Measurements from ENCODE around the gene IL10RB.
"Not testable (repeated sequence)": the region's sequence is repeated elsewhere in the genome, so short reads cannot be mapped to it uniquely, and the experiment has no call there.

The IL10RB gene

DNA sequence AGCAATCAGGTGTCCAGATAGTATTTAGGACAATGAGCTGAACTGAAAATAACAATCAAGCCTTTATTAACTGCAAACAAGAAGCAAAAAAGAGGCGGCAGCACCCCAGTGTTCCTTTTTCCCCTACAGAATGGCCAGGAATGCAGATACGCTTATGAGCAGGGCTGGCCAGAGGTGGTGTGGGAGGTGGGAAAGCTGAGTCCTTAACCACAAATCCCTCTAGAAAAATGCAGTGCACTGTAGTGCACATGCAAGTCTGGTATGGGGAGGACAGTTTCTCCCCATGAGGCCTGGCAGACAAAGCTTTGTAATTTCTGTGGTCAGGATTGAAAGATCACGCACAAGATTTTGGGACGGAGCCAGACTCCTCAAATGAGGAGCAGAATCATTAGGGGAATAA lies 47.9 kb downstream of the IL10RB start:
- no peak overlapping the region for H3K18ac ChIP-seq (ENCODE audit: low read length)
- no peak overlapping the region for H3K4me2 ChIP-seq (ENCODE audit: low read length)
- no peaks in the 10 kb centered on the region for H3K36me3 ChIP-seq (ENCODE audit: control insufficient read depth, insufficient read depth, low read length)
- no peak overlapping the region for H3K27ac ChIP-seq (ENCODE audit: low read depth, low read length)
- H2BK15ac ChIP-seq (replicated peaks; ENCODE audit: low read depth) = no peak overlapping the region
- no peak overlapping the region for H3K4ac ChIP-seq (ENCODE audit: low read depth, low read length)
- H4K5ac ChIP-seq (ENCODE audit: low read length) = no peak overlapping the region
- no peak overlapping the region for H2AK5ac ChIP-seq (ENCODE audit: low read length)
- H3K9ac ChIP-seq (ENCODE audit: low read length) = no peak overlapping the region
- no CpG with 5 or more reads among the region's 4 CpGs for WGBS (ENCODE audit: extremely low coverage, insufficient coverage, low lambda C conversion rate)
- no peak overlapping the region for H4K8ac ChIP-seq (ENCODE audit: low read depth, low read length)
- no peaks in the 10 kb centered on the region for H3K79me1 ChIP-seq (ENCODE audit: low read length)
- DNase-seq = no peak
- no peaks in the 10 kb centered on the region for H3K4me1 ChIP-seq (ENCODE audit: control insufficient read depth, low read depth, low read length)
- no peaks in the 10 kb centered on the region for H3K79me2 ChIP-seq (ENCODE audit: control insufficient read depth, insufficient read depth, low read length)
- H3K23ac ChIP-seq (ENCODE audit: low read length) = no peak overlapping the region
- H3K27me3 ChIP-seq (ENCODE audit: insufficient read depth, low read length, poor library complexity) = no peaks in the 10 kb centered on the region
- H3K4me3 ChIP-seq (ENCODE audit: low read length) = no peak overlapping the region
- no peak overlapping the region for H2BK5ac ChIP-seq (ENCODE audit: low read length)
- no peak overlapping the region for H2BK120ac ChIP-seq (ENCODE audit: low read depth, low read length)
- no peak overlapping the region for H3K56ac ChIP-seq (ENCODE audit: low read length)

- no peak overlapping the region for H2BK120ac ChIP-seq (ENCODE audit: low read depth, low read length)
- no peak for DNase-seq
- no peak overlapping the region for H2BK5ac ChIP-seq (ENCODE audit: low read length)
- no peaks in the 10 kb centered on the region for H3K27me3 ChIP-seq (ENCODE audit: insufficient read depth, low read length, poor library complexity)
- H3K79me1 ChIP-seq (ENCODE audit: low read length) = no peaks in the 10 kb centered on the region
- no peak overlapping the region for H3K4me3 ChIP-seq (ENCODE audit: low read length)
- no peaks in the 10 kb centered on the region for H3K4me1 ChIP-seq (ENCODE audit: control insufficient read depth, low read depth, low read length)
- WGBS (ENCODE audit: extremely low coverage, insufficient coverage, low lambda C conversion rate) = no CpG with 5 or more reads among the region's 5 CpGs
- H3K4me2 ChIP-seq (ENCODE audit: low read length) = no peak overlapping the region
- H3K79me2 ChIP-seq (ENCODE audit: control insufficient read depth, insufficient read depth, low read length) = no peaks in the 10 kb centered on the region
- no peak overlapping the region for H3K4ac ChIP-seq (ENCODE audit: low read depth, low read length)
- no peak overlapping the region for H2BK15ac ChIP-seq (replicated peaks; ENCODE audit: low read depth)
- H2AK5ac ChIP-seq (ENCODE audit: low read length) = no peak overlapping the region
- no peaks in the 10 kb centered on the region for H3K36me3 ChIP-seq (ENCODE audit: control insufficient read depth, insufficient read depth, low read length)
- H4K8ac ChIP-seq (ENCODE audit: low read depth, low read length) = no peak overlapping the region
- H3K18ac ChIP-seq (ENCODE audit: low read length) = no peak overlapping the region
- H4K5ac ChIP-seq (ENCODE audit: low read length) = no peak overlapping the region
- no peak overlapping the region for H3K27ac ChIP-seq (ENCODE audit: low read depth, low read length)
- no peak overlapping the region for H3K9ac ChIP-seq (ENCODE audit: low read length)
- H3K23ac ChIP-seq (ENCODE audit: low read length) = no peak overlapping the region
- no peak overlapping the region for H3K56ac ChIP-seq (ENCODE audit: low read length)
These were observed 50.0 kb downstream of the IL10RB start for GRCh38 chr21:33315946-33316710.

- no peak overlapping the region for H4K5ac ChIP-seq (ENCODE audit: low read length)
- H2BK120ac ChIP-seq (ENCODE audit: low read depth, low read length) = no peak overlapping the region
- H3K79me2 ChIP-seq (ENCODE audit: control insufficient read depth, insufficient read depth, low read length) = no peaks in the 10 kb centered on the region
- H3K56ac ChIP-seq (ENCODE audit: low read length) = no peak overlapping the region
- H3K23ac ChIP-seq (ENCODE audit: low read length) = no peak overlapping the region
- no peak overlapping the region for H3K27ac ChIP-seq (ENCODE audit: low read depth, low read length)
- H3K9ac ChIP-seq (ENCODE audit: low read length) = no peak overlapping the region
- no peak overlapping the region for H3K4me3 ChIP-seq (ENCODE audit: low read length)
- H3K79me1 ChIP-seq (ENCODE audit: low read length) = no peaks in the 10 kb centered on the region
- H4K8ac ChIP-seq (ENCODE audit: low read depth, low read length) = no peak overlapping the region
- no peak for DNase-seq
- WGBS (ENCODE audit: extremely low coverage, insufficient coverage, low lambda C conversion rate) = no CpG with 5 or more reads among the region's 6 CpGs
- no peak overlapping the region for H3K4me2 ChIP-seq (ENCODE audit: low read length)
- no peak overlapping the region for H3K18ac ChIP-seq (ENCODE audit: low read length)
- no peak overlapping the region for H2BK15ac ChIP-seq (replicated peaks; ENCODE audit: low read depth)
- no peak overlapping the region for H2AK5ac ChIP-seq (ENCODE audit: low read length)
- no peaks in the 10 kb centered on the region for H3K36me3 ChIP-seq (ENCODE audit: control insufficient read depth, insufficient read depth, low read length)
- H3K4me1 ChIP-seq (ENCODE audit: control insufficient read depth, low read depth, low read length) = no peaks in the 10 kb centered on the region
- no peak overlapping the region for H3K4ac ChIP-seq (ENCODE audit: low read depth, low read length)
- H2BK5ac ChIP-seq (ENCODE audit: low read length) = no peak overlapping the region
- H3K27me3 ChIP-seq (ENCODE audit: insufficient read depth, low read length, poor library complexity) = no peaks in the 10 kb centered on the region
These were observed 51.0 kb downstream of the IL10RB start for GRCh38 chr21:33317145-33317544.

GRCh38 chr21:33317786-33318486 lies 51.8 kb downstream of the IL10RB start:
- Histone ChIP-seq H2BK120ac (ENCODE audit: low read depth, low read length) (no peak overlapping the region), H3K4me3 (ENCODE audit: low read length) (no peak overlapping the region), H2BK5ac (ENCODE audit: low read length) (no peak overlapping the region), H3K36me3 (ENCODE audit: control insufficient read depth, insufficient read depth, low read length) (no peaks in the 10 kb centered on the region), H3K23ac (ENCODE audit: low read length) (no peak overlapping the region), H3K4ac (ENCODE audit: low read depth, low read length) (no peak overlapping the region), H3K9ac (ENCODE audit: low read length) (no peak overlapping the region), H3K79me1 (ENCODE audit: low read length) (no peaks in the 10 kb centered on the region), H4K8ac (ENCODE audit: low read depth, low read length) (no peak overlapping the region), H3K79me2 (ENCODE audit: control insufficient read depth, insufficient read depth, low read length) (no peaks in the 10 kb centered on the region), H2AK5ac (ENCODE audit: low read length) (no peak overlapping the region), H3K18ac (ENCODE audit: low read length) (no peak overlapping the region), H3K4me1 (ENCODE audit: control insufficient read depth, low read depth, low read length) (no peaks in the 10 kb centered on the region), H4K5ac (ENCODE audit: low read length) (no peak overlapping the region), H3K56ac (ENCODE audit: low read length) (no peak overlapping the region), H3K27me3 (ENCODE audit: insufficient read depth, low read length, poor library complexity) (no peaks in the 10 kb centered on the region), H2BK15ac (replicated peaks; ENCODE audit: low read depth) (no peak overlapping the region), H3K4me2 (ENCODE audit: low read length) (no peak overlapping the region), H3K27ac (ENCODE audit: low read depth, low read length) (no peak overlapping the region)
- DNase-seq = no peak
- no CpG with 5 or more reads among the region's 14 CpGs for WGBS (ENCODE audit: extremely low coverage, insufficient coverage, low lambda C conversion rate)

- not testable (repeated sequence) for H3K27me3 ChIP-seq (ENCODE audit: insufficient read depth, low read length, poor library complexity); H3K36me3 ChIP-seq (ENCODE audit: control insufficient read depth, insufficient read depth, low read length); H3K4me2 ChIP-seq (ENCODE audit: low read length); H3K4me3 ChIP-seq (ENCODE audit: low read length); DNase-seq; H3K79me2 ChIP-seq (ENCODE audit: control insufficient read depth, insufficient read depth, low read length); H4K8ac ChIP-seq (ENCODE audit: low read depth, low read length); H4K5ac ChIP-seq (ENCODE audit: low read length); H3K79me1 ChIP-seq (ENCODE audit: low read length); H2BK5ac ChIP-seq (ENCODE audit: low read length); H3K56ac ChIP-seq (ENCODE audit: low read length); H2BK15ac ChIP-seq (replicated peaks; ENCODE audit: low read depth); H3K4me1 ChIP-seq (ENCODE audit: control insufficient read depth, low read depth, low read length); H2AK5ac ChIP-seq (ENCODE audit: low read length); H3K27ac ChIP-seq (ENCODE audit: low read depth, low read length); H3K18ac ChIP-seq (ENCODE audit: low read length); H2BK120ac ChIP-seq (ENCODE audit: low read depth, low read length); H3K23ac ChIP-seq (ENCODE audit: low read length); H3K9ac ChIP-seq (ENCODE audit: low read length); H3K4ac ChIP-seq (ENCODE audit: low read depth, low read length)
- WGBS (ENCODE audit: extremely low coverage, insufficient coverage, low lambda C conversion rate) = no CpG with 5 or more reads among the region's 17 CpGs
These were observed 54.8 kb downstream of the IL10RB start for GRCh38 chr21:33321005-33321404.

Measured in mesendoderm (in vitro differentiated cells).